AG09309 (cell line): ENCODE measurements around the gene DLGAP1.

ENCODE experiments used
- DNase-seq: peaks from one replicate; pipeline ENCODE4 v3.0.0-alpha.2; 2010; ENCODE audit warnings: low read depth
- H3K4me3 ChIP-seq: 2 replicates; pipeline ENCODE4 v1.5.1; 2011; ENCODE audit warnings: mild to moderate bottlenecking, low read depth, low read length, moderate library complexity; ENCODE audit not compliant: control insufficient read depth
- TF ChIP-seq, protein P1 (sequence below): IDR thresholded peaks from 2 replicates; pipeline ENCODE4 v1.5.1; 2011; ENCODE audit warnings: mild to moderate bottlenecking, low read depth, low read length, inconsistent platforms; ENCODE audit not compliant: insufficient read depth, control insufficient read depth; ENCODE audit errors: missing control alignments

DLGAP1 gene

DNA sequence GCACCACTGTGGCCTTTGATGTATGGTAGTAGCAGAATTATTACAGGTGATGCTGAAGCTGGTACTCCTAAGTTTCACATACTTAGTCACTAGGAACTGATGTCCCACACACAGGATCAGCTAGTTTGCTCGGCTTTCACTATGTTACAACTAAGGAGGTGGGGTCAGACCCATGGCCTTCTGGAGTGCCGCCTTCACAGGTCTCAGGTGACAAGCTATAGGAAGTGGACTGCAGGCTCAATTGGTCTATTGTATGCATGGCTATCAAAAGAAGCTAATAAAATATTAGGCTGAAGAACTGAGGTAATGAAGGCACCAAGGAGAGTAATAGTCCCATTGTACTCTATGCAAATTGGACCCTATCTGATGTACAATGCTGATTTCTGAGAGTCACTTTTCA is 170.6 kb downstream of the DLGAP1 start:
- DNase-seq: no peak
- TF ChIP-seq, protein P1, sequence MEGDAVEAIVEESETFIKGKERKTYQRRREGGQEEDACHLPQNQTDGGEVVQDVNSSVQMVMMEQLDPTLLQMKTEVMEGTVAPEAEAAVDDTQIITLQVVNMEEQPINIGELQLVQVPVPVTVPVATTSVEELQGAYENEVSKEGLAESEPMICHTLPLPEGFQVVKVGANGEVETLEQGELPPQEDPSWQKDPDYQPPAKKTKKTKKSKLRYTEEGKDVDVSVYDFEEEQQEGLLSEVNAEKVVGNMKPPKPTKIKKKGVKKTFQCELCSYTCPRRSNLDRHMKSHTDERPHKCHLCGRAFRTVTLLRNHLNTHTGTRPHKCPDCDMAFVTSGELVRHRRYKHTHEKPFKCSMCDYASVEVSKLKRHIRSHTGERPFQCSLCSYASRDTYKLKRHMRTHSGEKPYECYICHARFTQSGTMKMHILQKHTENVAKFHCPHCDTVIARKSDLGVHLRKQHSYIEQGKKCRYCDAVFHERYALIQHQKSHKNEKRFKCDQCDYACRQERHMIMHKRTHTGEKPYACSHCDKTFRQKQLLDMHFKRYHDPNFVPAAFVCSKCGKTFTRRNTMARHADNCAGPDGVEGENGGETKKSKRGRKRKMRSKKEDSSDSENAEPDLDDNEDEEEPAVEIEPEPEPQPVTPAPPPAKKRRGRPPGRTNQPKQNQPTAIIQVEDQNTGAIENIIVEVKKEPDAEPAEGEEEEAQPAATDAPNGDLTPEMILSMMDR: no peak
- H3K4me3 ChIP-seq: no peak overlapping the region

DNA sequence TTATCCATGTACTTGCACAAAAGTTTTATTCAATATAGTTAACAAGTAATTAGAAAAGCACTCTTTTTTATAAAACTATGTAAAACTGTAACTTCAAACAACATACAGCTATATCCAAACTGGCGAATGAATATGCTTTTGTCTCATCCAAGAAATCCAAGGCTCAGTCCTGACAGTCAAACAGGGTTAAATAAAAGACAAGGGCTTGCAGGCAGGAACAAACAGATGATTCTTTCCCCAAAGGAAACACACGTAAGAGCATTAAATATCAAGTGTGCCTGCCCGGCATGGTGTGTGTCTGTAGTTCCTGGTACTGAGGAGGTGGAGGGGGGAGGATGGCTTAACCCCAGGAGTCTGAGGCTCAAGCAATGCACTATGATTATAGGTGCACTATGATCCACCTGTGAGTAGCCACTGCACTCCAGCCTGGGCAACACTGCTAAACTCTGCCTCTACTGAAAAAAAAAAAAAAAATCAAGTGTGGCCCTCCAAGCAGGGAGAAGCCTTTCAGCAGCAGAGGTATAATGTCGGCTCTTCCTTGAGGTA is 171.3 kb downstream of the DLGAP1 start:
- H3K4me3 ChIP-seq: no peak overlapping the region
- DNase-seq: no peak
- TF ChIP-seq, protein P1: no peak

DNA sequence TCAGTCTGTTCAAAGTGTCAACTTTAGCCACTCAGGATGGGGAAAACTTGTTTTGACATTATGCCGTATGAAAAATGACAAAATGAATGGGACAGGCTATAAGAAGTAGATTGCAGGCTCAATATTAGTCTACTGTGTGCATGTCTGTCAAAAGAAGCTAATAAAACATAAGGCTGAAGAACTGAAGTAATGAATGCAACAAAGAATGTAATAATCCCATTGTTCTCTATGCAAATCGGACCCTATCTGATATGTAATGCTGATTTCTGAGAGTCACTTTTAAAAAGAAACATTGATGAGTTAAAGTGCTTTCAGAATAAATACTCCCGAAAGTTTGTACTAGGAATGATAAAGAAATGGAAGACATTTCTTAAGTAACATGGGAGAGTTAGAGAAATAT is 172.2 kb downstream of the DLGAP1 start:
- TF ChIP-seq, protein P1: no peak
- DNase-seq: no peak
- H3K4me3 ChIP-seq: no peak overlapping the region

DNA sequence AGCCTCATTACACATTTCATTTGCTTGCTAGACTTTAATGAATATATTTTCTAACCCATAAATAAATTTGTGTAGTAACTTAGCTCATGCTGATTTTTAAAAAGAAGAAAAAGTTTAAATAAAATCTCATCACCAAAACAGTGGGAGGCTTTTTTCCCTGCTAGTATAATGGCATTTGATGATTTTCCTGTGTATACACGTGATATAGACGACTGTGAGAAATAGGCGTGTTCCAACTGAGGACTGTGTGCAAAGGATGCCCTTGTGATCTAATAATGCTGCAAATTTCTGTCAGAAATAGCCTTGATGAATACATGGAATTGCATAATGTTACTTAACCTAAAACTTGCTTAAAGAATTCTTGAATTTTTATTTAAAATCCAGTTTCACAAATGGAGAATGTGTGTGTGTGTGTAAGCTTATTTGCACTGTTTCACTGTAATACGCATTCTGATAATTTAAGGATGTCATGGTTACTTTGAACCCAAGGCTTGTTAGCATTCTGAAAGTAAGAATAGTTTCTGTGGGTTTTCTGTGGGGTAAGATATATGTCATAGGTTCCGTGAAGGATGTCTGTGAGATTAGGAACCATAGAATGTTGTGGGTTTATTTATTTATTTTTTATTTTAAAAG is 178.0 kb downstream of the DLGAP1 start:
- no peak overlapping the region for H3K4me3 ChIP-seq
- no peak for DNase-seq
- TF ChIP-seq, protein P1: no peak

DNA sequence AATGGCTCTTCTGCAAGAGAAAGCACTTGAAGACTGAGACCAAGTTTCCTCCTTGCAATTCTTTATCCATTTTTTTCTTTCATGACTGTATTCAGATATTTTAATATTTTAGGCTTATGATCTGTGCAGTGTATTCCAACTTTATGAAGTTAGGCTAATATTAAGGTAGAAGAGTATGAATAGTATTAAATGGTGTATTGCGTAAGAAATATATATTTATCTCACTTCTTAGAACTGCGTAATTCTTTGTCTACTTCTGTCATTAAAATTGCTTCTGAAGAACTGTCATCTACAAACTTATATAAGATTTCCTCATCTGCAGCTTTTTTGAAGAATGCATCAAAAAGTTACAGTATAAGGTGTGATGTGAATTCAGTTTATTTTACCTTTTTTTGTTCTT is 183.2 kb downstream of the DLGAP1 start:
- H3K4me3 ChIP-seq: no peak overlapping the region
- TF ChIP-seq, protein P1: no peak
- no peak for DNase-seq

DNA sequence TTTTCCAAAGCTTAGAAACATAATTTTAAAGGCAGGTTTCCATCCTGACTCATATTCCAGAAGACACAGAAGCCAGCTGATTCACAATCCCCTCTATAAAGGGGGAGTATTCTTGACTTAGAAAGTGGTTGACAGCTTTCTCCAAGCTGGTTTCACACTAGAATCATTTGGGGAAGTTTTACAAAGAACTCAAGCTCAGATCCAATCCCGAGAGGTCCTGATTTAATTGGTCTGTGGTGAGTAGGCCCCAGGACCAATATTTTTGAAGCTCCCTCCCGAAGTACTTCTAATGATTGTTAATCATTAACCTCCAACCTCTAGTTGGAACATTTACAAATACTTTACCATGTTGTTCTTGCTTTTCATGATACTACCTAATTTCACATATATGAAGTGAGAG is 184.1 kb downstream of the DLGAP1 start:
- TF ChIP-seq, protein P1: no peak
- no peak for DNase-seq
- H3K4me3 ChIP-seq: no peak overlapping the region
